Stimulated activated CD8-positive, alpha-beta memory T cell treated with anti-CD3 and anti-CD28 coated beads, Interleukin-15, amount 100 ng/mL, for 4 hours (primary cell): ENCODE measurements around the gene CUL5.
"Not testable (repeated sequence)": the region's sequence is repeated elsewhere in the genome, so short reads cannot be mapped to it uniquely, and the experiment has no call there.

Experiments
- DNase-seq, 2 donors: peaks; one replicate each; pipeline ENCODE4 v3.0.0-alpha.2; 2020; ENCODE audit warnings: low read depth in 2 of 2

CUL5 gene

GRCh38 chr11:108019870-108020540, 11.3 kb downstream of the CUL5 start:
- DNase-seq: no peak

- no peak for DNase-seq
Observed at GRCh38 chr11:108025387-108026080, 16.8 kb downstream of the CUL5 start.

- no peak for DNase-seq
Observed at GRCh38 chr11:108027057-108027456, 18.4 kb downstream of the CUL5 start.

DNA sequence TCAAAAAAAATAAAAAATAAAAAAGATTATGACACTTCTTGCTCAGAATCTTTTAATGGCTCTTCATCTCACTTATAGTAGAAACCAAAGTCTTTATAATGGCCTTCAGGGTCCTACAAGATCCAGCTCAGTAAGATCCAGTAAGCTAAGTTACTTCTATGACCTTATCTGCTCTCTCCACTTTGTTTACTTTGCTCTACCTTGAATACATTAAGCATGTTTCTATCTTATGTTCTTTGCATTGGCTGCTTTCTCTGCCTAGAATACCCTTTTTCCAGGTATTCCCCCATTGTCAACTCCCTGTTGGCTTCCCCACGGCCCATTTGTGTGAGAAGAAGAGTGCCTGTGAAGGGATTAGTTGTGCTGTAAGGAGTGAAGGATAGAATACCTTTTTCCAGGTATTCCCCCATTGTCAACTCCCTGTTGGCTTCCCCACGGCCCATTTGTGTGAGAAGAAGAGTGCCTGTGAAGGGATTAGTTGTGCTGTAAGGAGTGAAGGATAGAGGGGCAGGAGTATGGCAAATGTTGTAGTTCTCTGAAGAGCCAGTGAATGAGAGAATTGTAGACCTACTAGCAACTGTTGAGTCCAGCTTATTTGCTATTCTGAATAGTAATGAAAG, 20.2 kb downstream of the CUL5 start:
- not testable (repeated sequence) for DNase-seq

DNA sequence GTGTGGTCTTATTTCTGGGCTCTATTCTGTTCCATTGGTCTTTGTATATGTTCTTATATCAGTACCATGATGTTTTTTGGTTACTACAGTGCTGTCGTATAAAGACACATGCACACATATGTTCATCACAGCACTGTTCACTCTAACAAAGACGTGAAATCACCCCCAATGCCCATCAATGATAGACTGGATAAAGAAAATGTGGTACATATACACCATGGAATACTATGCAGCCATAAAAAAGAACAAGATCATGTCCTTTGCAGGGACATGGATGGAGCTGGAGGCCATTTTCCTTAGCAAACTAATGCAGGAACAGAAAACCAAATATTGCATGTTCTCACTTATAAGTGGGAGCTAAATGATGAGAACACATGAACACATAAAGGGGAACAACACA, 22.9 kb downstream of the CUL5 start:
- DNase-seq: not testable (repeated sequence)

GRCh38 chr11:108032800-108033199, 24.1 kb downstream of the CUL5 start:
- DNase-seq: no peak

DNA sequence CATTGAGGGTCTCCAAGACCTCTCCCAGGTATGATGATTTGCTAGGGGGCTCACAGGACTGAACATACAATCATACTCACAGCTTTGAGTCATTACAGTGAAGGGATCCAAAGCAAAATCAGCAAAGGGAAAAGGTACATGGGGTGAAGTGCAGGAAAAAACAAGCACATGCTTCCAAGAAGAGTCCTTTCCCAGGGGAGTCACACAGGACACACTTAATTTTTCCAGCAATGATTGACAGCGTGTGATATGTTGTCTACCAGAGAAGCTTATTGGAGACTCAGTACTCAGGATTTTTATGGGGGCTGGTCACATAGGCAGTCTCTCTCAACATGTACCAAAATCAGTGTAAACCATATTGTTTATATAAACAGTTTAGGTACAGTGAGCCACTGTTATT, 25.3 kb downstream of the CUL5 start:
- no peak for DNase-seq

GRCh38 chr11:108034952-108035351, 26.3 kb downstream of the CUL5 start:
- DNase-seq: no peak

DNA sequence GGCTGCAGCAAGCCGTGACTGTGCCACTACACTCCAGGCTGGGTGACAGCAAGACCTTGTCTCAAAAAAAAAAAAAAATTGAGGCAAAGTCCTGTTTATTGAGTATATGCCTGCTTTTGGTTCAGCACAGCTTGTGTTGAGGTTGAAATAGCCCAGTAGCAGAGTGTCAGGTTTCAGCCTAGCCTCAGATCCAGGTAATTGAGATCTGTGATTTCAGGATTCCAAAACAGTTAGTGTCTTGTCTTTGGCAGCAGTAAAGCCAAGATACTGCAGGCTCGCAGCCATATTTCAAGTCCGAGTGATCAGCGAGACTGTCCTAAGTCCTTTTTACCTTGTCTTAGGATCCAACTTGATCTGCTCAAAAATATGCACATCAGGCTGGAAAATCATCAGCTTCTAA, 27.0 kb downstream of the CUL5 start:
- DNase-seq: no peak

GRCh38 chr11:108037211-108037610, 28.5 kb downstream of the CUL5 start:
- DNase-seq: no peak

GRCh38 chr11:108037636-108038035, 28.9 kb downstream of the CUL5 start:
- DNase-seq: no peak

GRCh38 chr11:108048269-108048668, 39.6 kb downstream of the CUL5 start:
- DNase-seq: no peak

DNA sequence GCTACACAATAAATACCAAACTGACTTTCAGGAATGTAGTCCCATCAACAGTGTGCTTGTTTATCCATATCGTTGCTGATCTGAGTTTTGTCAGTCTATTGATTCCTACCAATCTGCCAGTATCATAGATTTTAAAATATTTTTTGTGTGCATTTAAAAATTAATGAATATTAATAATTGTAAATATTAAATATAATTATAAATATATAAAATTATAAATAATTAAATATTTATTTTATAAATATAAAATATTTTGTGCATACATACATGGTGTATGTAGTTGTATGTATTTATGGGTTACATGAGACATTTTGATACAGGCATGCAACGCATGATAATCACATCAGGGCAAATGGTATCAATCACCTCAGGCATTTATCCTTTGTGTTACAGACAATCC, 53.6 kb downstream of the CUL5 start:
- DNase-seq: no peak

- DNase-seq: no peak
Observed at GRCh38 chr11:108063410-108063809, 54.7 kb downstream of the CUL5 start.

DNA sequence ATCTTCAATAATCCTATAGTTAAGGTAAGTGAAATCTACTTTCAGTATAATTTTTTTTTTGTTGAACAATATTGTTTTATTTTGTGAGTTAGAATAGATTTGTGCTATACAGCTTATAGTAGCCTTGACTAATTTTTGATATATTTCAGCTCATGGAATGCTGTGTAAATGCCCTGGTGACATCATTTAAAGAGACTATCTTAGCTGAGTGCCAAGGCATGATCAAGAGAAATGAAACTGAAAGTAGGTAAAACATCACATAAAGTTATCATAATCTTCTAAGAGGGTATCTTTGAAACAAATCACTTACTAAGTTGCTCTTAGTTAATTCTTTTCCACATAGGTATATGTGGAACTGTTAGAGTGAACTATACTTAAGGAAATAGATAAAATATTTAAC, 61.2 kb downstream of the CUL5 start:
- no peak for DNase-seq

- DNase-seq: no peak
Observed at GRCh38 chr11:108084811-108085210, 76.1 kb downstream of the CUL5 start.

DNA sequence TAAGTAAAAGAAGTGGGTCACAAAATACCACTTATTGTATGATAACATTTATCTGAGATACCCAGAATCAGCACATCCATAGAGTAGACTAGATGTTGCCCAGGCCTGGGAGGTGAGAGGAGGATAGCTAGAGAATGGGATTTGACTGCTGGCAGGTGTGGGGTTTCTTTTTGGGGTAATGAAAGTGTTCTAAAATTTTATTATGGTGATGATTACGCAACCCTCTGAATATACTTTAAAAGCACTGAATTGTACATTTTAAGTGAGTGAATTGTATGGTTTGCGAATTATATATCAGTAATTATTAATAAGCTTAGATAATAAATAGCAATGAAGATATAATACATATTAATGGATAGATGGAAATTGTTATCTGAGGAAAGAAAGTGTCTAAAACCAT, 77.0 kb downstream of the CUL5 start:
- DNase-seq: no peak

- no peak for DNase-seq
Observed at GRCh38 chr11:108092134-108092533, 83.4 kb downstream of the CUL5 start.

- no peak for DNase-seq
Observed at GRCh38 chr11:108093128-108093904, 84.6 kb downstream of the CUL5 start.

- no peak for DNase-seq
Observed at GRCh38 chr11:108097179-108097578, 88.5 kb downstream of the CUL5 start.

DNA sequence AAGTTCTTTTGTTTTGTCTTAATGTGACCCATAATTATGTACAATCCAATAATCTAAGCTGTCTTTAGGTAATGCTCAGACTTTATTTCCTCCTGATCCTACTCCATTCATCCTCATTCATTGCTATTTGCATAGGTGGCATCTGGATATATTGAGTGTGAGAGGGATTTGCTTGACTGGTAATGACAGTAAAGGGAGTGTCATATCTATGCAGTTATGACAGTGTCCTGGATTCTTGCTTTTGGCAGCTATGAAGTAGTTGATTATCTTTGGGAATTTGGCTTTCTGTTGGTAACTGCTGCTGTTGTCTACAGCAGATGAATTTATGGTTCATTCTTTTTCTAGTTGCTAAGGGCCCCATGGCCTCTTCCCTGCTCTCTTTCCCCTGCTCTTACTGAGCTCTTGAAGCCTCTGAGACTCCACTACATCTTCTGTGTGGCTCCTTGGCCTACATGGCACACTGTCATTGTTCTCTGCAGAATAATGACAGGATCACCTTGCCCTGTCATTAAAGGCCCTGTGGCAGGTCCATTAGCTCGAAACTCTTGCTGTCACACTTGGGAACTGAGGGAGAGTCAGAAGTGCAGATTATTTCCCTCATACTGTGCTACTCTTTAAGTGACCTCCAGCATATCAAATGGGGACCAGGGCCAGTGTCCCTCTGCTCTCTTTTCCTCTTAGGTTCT, 92.5 kb downstream of the CUL5 start:
- DNase-seq: no peak

DNA sequence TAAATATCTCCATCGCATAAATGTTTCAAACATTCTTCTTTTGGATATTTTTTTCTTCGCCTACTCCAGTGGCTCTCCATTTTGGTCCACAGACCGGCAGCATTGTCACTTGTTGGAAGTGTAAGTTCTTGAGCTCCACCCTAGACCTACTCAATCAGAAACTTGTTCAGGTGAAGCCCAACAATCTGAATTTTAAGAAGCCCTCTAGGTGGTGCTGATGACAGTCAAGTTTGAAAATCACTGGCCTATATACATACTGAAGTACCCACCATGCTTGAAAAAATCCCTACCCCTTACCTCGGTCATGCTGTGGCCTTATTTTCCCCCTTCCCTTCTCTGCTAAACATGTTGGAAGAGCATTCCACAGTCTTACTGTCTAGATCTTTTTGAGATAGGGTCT, 102.4 kb downstream of the CUL5 start:
- DNase-seq: no peak
